Activated gamma-delta T cell treated with Interleukin-2 at 50 U/mL for 16 hours (primary cell): ENCODE measurements around the gene HSD11B2.

Experiments used
- DNase-seq: peaks from one replicate; pipeline ENCODE4 v3.0.0-alpha.2; 2020

HSD11B2 gene

DNA sequence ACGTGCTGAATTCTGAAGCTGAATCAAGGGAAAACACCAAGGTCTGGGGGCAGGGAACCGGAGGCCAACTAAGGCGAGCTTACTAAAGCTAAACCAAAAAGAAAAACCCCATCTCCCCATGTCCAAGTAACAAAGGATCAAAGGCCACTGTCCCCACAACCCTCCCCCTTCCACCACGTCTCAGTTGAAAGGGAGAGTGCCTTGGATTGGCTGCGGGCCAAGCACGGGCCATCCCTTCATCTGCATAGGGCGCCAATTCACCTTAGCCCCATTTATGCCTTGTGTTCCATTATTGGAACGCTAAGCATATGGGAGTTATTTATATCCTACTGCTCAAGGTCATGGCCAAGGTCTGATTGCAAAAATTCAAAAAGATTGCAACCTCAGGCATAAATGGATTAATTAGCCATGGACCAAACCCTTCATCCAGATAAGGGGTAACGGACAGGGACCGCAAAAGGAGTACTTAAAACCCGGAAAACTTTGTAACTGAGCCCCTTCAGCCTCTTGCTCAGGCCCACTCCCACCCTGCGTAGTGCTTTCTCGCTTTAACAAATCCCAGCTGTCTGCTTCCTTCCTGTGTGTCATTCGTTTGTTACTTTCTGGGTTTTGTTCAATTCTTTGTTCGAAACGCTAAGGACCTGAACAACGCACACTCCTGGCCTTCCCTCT, 50.8 kb downstream of the HSD11B2 start:
- peak; percentile 31 for DNase-seq

- DNase-seq = no peak
These were observed 51.5 kb downstream of the HSD11B2 start for GRCh38 chr16:67482233-67482924.

GRCh38 chr16:67483150-67483549, 52.2 kb downstream of the HSD11B2 start, which contains the start of gene AGRP:
Gene AGRP (minus strand): TSS chr16:67483547. CDS start chr16:67483398, 149 bp downstream.
- no peak for DNase-seq

DNA sequence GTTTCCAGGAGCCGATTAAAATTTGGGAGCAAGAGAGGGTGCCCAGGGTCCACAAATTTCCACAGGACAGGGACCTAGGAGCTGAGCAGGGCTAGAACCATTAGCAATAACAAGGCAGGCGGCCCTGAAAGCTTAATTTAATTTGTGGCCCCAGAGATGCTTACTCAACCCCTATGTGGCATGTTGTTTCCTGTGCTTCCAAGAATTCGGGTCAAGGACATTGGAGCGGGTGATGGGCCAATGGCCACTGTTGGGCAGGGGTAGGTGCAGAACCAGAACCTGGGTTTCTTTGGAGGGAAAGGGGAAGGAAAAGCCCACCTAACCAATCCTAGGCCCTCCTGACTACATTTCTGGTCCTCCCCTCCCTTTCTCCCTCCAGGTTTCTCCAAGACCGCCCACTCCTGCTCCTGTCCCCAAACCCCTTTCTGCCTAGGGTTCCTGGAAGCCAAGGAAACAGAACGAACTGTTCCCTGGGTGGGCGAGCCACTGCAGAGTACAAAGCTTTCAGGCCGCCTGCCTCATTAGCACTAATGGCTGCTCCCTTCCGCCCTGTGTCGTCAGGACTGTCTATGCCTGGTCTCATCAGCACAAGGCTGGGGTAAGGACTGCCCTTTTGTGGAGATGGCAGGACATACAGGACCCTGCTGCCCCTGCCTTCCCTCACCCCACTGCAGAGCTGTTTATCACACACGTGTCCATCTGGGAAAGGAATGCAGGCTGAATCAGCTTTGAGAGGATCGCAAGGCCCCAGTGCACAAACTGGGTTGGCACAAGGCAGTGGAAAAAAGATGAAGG, 53.0 kb downstream of the HSD11B2 start:
- DNase-seq = no peak

- no peak for DNase-seq
These were observed 55.9 kb downstream of the HSD11B2 start for GRCh38 chr16:67486805-67487204.
